HepG2 (cell line): Measurements from ENCODE around the gene LDAH. TPM values are rescaled to one million over a fixed set of nuclear protein-coding genes. Genes with fewer than 3 reads are reported as not detected.

Source experiments
- CEBPB ChIP-seq: IDR thresholded peaks from 2 replicates; pipeline ENCODE4 v1.6.1; 2011; ENCODE audit warnings: low read depth, low read length, improper control_type of control experiment, borderline replicate concordance
- KLF15 ChIP-seq: sonication (generic); formaldehyde crosslinking; IDR thresholded peaks from 2 replicates; pipeline ENCODE4 v1.8.1; 2023; ENCODE audit warnings: borderline replicate concordance, mild to moderate bottlenecking, inconsistent platforms, missing genetic modification reagents, mixed read lengths
- MAZ ChIP-seq, 2 experiments: sonication (generic) in 1 of 2; formaldehyde crosslinking in 1 of 2; IDR thresholded peaks; 2 replicates each; pipeline versions ENCODE4 v1.5.0 to v1.6.1; 2012 to 2020; ENCODE audit warnings: low read depth in 2 of 2, mild to moderate bottlenecking in 2 of 2, borderline replicate concordance in 1 of 2, improper control_type of control experiment in 1 of 2, low read length in 1 of 2, missing genetic modification reagents in 1 of 2, moderate library complexity in 1 of 2
- SETDB1 ChIP-seq: sonication (generic); formaldehyde crosslinking; IDR thresholded peaks from 2 replicates; pipeline ENCODE4 v1.5.1; 2020; ENCODE audit warnings: missing genetic modification reagents, mild to moderate bottlenecking, borderline replicate concordance
- SSRP1 ChIP-seq: IDR thresholded peaks from 2 replicates; pipeline ENCODE4 v1.6.1; 2016; ENCODE audit warnings: control low read depth
- THYN1 ChIP-seq: sonication (generic); formaldehyde crosslinking; IDR thresholded peaks from 2 replicates; pipeline ENCODE4 v1.8.1; 2023; ENCODE audit warnings: low read depth, mild to moderate bottlenecking, moderate library complexity, missing genetic modification reagents, borderline replicate concordance
- ZBTB8A ChIP-seq: sonication (generic); formaldehyde crosslinking; IDR thresholded peaks from 2 replicates; pipeline ENCODE4 v1.4.0; 2020; ENCODE audit warnings: mild to moderate bottlenecking, low read depth, missing genetic modification reagents, borderline replicate concordance
- ZNF225 ChIP-seq: sonication (generic); formaldehyde crosslinking; IDR thresholded peaks from 2 replicates; pipeline ENCODE4 v1.4.0; 2020; ENCODE audit warnings: mild to moderate bottlenecking, missing genetic modification reagents
- ZNF230 ChIP-seq: sonication (generic); formaldehyde crosslinking; IDR thresholded peaks from 2 replicates; pipeline ENCODE4 v1.4.0; 2020; ENCODE audit warnings: mild to moderate bottlenecking, missing genetic modification reagents
- ZNF33A ChIP-seq: sonication (generic); formaldehyde crosslinking; IDR thresholded peaks from 2 replicates; pipeline ENCODE4 v1.5.1; 2020; ENCODE audit warnings: missing genetic modification reagents, mild to moderate bottlenecking, moderate library complexity, borderline replicate concordance
- ZNF383 ChIP-seq: sonication (generic); formaldehyde crosslinking; IDR thresholded peaks from 2 replicates; pipeline ENCODE4 v1.4.0; 2020; ENCODE audit warnings: missing genetic modification reagents, mild to moderate bottlenecking, borderline replicate concordance
- ZNF501 ChIP-seq: sonication (generic); formaldehyde crosslinking; IDR thresholded peaks from 2 replicates; pipeline ENCODE4 v1.5.1; 2020; ENCODE audit warnings: mild to moderate bottlenecking, moderate library complexity, missing genetic modification reagents
- ZNF549 ChIP-seq: sonication (generic); formaldehyde crosslinking; IDR thresholded peaks from 2 replicates; pipeline ENCODE4 v1.5.0; 2020; ENCODE audit warnings: missing genetic modification reagents
- ZNF556 ChIP-seq: sonication (generic); formaldehyde crosslinking; IDR thresholded peaks from 2 replicates; pipeline ENCODE4 v1.4.0; 2020; ENCODE audit warnings: mild to moderate bottlenecking, missing genetic modification reagents, borderline replicate concordance
- polyA plus RNA-seq, 8 experiments: library from polyadenylated mRNA; depleted of rRNA in 3 of 8; stranded (reverse) in 7 of 8; unstranded in 1 of 8; fragments of >200 nt; fragmentation: Illumina TruSeq in 4 of 8; extraction: Trizol in 4 of 8; gene quantifications; 2 replicates each; pipeline versions ENCODE4 v1.2.1 to v1.2.3, GENCODE V29; 2011 to 2016; ENCODE audit warnings: low read depth in 4 of 8, missing spikeins in 1 of 8, mixed read lengths in 1 of 8; ENCODE audit not compliant: insufficient read depth in 1 of 8
- total RNA-seq, 5 experiments: library from RNA; depleted of rRNA; stranded (reverse); fragments of >200 nt; fragmentation: Illumina TruSeq; extraction: Trizol; gene quantifications; 2 replicates each; pipeline ENCODE4 v1.2.3, GENCODE V29; 2016; ENCODE audit warnings: low read depth in 1 of 5
- TF ChIP-seq, protein P1 (sequence below): sonication (generic); formaldehyde crosslinking; IDR thresholded peaks from 2 replicates; pipeline ENCODE4 v1.4.0; 2020; ENCODE audit warnings: missing genetic modification reagents
- TF ChIP-seq, protein P2 (sequence below): sonication (generic); formaldehyde crosslinking; IDR thresholded peaks from 2 replicates; pipeline ENCODE4 v1.5.0; 2020; ENCODE audit warnings: mild to moderate bottlenecking, missing genetic modification reagents, borderline replicate concordance
- TF ChIP-seq, protein P3 (sequence below): sonication (generic); formaldehyde crosslinking; IDR thresholded peaks from 2 replicates; pipeline ENCODE4 v1.8.1; 2023; ENCODE audit warnings: mild to moderate bottlenecking, missing genetic modification reagents
- TF ChIP-seq, protein P4 (sequence below): sonication (generic); formaldehyde crosslinking; IDR thresholded peaks from 2 replicates; pipeline ENCODE4 v1.8.0; 2023; ENCODE audit warnings: mild to moderate bottlenecking, missing genetic modification reagents
- TF ChIP-seq, protein P5 (sequence below): IDR thresholded peaks from 2 replicates; pipeline ENCODE4 v1.6.1; 2016; ENCODE audit warnings: missing genetic modification reagents, missing compliant biosample characterization
- TF ChIP-seq, protein P6 (sequence below): sonication (generic); formaldehyde crosslinking; IDR thresholded peaks from 2 replicates; pipeline ENCODE4 v1.5.0; 2020; ENCODE audit warnings: missing genetic modification reagents

Gene LDAH
- total and polyA plus RNA-seq, 2 of the 13 experiments (the other 11 are each of a cell fraction or from before 2014, with no cell fraction given): 28.8 to 46.2 TPM

DNA sequence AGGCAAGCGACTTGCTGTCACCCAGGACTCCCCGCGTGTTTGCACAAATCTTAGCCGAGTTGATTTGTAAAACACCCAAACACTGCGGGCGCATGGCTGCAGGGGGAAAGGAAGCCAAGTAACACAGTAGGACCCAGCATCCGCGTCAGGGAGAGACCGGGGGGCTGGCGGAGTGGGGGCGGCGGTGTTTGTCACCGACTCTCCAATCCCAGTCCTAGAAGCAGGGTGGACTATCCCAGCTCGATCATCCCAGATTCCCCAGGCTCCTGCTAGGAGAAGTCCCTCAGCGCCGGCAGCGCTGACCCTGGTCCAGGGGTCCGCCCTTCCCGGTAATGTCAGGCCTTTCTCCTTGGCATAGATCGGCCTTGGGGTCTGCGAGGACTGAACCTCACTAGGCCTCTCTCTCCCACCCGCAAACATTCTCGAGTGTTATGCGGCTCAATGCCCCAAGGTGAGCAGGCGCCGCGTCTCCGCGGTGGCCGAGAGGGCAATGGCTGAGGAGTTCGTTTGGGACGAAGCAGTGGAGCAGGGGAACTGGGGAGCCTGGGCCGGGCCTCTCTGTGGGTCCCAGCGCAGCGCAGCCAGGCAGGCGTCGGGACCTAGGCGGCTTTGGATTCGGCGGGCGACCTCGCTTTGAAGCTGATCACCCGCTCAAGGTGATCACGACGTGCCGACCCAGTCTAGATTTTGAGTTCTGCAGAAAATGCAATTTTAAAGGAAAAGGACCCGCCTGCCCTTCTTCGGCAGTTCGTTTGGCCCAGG, 157.5 kb downstream of the LDAH start (continued):
- TF ChIP-seq CEBPB (no peak), SETDB1 (CRISPR knock-in tag) (no peak), ZNF225 (CRISPR knock-in tag) (peak; percentile 6; the same call in 1 of the 2 replicates), ZNF549 (no peak), ZNF383 (CRISPR knock-in tag) (no peak), KLF15 (CRISPR knock-in tag) (no peak), ZNF33A (CRISPR knock-in tag) (no peak), ZNF501 (CRISPR knock-in tag) (no peak), ZNF230 (CRISPR knock-in tag) (no peak), THYN1 (CRISPR knock-in tag) (no peak), MAZ (IDR thresholded peaks at IDR 0.05; ENCODE audit: borderline replicate concordance, low read depth, low read length) (no peak), MAZ (CRISPR knock-in tag; IDR thresholded peaks at IDR 0.05; ENCODE audit: low read depth) (no peak), ZBTB8A (no peak), SSRP1 (CRISPR knock-in tag) (no peak), ZNF556 (CRISPR knock-in tag) (no peak)
- TF ChIP-seq, protein P1, sequence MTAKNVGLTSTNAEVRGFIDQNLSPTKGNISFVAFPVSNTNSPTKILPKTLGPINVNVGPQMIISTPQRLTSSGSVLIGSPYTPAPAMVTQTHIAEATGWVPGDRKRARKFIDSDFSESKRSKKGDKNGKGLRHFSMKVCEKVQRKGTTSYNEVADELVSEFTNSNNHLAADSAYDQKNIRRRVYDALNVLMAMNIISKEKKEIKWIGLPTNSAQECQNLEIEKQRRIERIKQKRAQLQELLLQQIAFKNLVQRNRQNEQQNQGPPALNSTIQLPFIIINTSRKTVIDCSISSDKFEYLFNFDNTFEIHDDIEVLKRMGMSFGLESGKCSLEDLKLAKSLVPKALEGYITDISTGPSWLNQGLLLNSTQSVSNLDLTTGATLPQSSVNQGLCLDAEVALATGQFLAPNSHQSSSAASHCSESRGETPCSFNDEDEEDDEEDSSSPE (CRISPR knock-in tag): no peak
- TF ChIP-seq, protein P2, sequence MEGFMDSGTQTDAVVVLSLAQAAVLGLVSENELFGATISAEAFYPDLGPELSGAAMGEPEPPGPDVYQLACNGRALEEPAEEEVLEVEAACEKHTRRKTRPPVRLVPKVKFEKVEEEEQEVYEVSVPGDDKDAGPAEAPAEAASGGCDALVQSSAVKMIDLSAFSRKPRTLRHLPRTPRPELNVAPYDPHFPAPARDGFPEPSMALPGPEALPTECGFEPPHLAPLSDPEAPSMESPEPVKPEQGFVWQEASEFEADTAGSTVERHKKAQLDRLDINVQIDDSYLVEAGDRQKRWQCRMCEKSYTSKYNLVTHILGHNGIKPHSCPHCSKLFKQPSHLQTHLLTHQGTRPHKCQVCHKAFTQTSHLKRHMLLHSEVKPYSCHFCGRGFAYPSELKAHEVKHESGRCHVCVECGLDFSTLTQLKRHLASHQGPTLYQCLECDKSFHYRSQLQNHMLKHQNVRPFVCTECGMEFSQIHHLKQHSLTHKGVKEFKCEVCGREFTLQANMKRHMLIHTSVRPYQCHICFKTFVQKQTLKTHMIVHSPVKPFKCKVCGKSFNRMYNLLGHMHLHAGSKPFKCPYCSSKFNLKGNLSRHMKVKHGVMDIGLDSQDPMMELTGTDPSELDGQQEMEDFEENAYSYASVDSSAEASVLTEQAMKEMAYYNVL (CRISPR knock-in tag): no peak
- TF ChIP-seq, protein P3, sequence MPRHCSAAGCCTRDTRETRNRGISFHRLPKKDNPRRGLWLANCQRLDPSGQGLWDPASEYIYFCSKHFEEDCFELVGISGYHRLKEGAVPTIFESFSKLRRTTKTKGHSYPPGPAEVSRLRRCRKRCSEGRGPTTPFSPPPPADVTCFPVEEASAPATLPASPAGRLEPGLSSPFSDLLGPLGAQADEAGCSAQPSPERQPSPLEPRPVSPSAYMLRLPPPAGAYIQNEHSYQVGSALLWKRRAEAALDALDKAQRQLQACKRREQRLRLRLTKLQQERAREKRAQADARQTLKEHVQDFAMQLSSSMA (CRISPR knock-in tag): no peak
- TF ChIP-seq, protein P4, sequence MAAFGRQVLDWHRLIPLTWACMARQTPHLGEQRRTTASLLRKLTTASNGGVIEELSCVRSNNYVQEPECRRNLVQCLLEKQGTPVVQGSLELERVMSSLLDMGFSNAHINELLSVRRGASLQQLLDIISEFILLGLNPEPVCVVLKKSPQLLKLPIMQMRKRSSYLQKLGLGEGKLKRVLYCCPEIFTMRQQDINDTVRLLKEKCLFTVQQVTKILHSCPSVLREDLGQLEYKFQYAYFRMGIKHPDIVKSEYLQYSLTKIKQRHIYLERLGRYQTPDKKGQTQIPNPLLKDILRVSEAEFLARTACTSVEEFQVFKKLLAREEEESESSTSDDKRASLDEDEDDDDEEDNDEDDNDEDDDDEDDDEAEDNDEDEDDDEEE (CRISPR knock-in tag): 0 out of 2 replicates have a peak, but pooled peaks have one; percentile 28
- TF ChIP-seq, protein P5, sequence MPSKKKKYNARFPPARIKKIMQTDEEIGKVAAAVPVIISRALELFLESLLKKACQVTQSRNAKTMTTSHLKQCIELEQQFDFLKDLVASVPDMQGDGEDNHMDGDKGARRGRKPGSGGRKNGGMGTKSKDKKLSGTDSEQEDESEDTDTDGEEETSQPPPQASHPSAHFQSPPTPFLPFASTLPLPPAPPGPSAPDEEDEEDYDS (CRISPR knock-in tag): no peak
- TF ChIP-seq, protein P6, sequence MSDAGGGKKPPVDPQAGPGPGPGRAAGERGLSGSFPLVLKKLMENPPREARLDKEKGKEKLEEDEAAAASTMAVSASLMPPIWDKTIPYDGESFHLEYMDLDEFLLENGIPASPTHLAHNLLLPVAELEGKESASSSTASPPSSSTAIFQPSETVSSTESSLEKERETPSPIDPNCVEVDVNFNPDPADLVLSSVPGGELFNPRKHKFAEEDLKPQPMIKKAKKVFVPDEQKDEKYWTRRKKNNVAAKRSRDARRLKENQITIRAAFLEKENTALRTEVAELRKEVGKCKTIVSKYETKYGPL: no peak
